Measurements from ENCODE around the gene KIF5C. TPM values are rescaled to one million over a fixed set of nuclear protein-coding genes. Genes with fewer than 3 reads are reported as not detected.
"Not testable (repeated sequence)": the region's sequence is repeated elsewhere in the genome, so short reads cannot be mapped to it uniquely, and the experiment has no call there.

The KIF5C gene
- total RNA-seq, result 1 to 10 TPM; 6.0 to 6.1 TPM

DNA sequence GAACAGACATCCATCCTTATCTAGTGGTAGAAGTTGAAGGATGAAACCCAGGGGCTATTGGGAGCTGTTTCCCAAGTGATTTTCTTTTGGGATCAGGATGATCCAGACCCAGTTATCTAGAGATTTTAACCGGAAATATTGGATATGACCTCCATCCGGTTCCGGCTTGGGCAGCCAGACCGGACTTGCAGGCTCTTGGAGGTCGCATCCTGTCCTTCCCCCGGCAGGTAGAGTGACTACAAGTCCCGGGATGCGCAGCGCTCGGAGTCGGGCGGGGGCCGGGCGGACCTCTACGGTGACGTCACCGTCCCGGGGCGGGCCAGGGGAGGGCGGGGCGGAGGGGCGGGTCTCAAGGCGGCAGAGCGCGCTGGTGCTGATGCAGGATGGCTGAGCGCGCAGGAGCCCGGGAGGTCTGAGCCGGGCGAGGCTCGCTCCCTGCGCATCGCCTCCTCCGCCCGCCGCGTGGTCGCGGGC is at the start of gene KIF5C:
TSS of gene KIF5C (plus strand) at position 360 of the 474 bp plus-strand sequence. CDS start 391 bp downstream, outside the sequence.
- Mint-ChIP-seq H3K4me3 (peak within 1 kb of the TSS; percentile 78), H3K27me3 (peaks cover 41% of the 10 kb centered on the region), H3K4me1 (peaks cover 14% of the 10 kb centered on the region), H3K27ac (peak within 1 kb of the TSS; percentile 77), H3K9me3 (no peaks in the 10 kb centered on the region), H3K36me3 (ENCODE audit: low read depth) (no peaks in the 10 kb centered on the region)
- ChIA-PET POLR2A (no interaction called here), CTCF (interaction anchor here (0.6 to 1.4 kb wide), 3 partner anchors 10 to 1090 kb away, joined by 3 to 4 read pairs (median 3); no protein-coding TSS in a partner anchor)
- DNase-seq, result peak; percentile 88

DNA sequence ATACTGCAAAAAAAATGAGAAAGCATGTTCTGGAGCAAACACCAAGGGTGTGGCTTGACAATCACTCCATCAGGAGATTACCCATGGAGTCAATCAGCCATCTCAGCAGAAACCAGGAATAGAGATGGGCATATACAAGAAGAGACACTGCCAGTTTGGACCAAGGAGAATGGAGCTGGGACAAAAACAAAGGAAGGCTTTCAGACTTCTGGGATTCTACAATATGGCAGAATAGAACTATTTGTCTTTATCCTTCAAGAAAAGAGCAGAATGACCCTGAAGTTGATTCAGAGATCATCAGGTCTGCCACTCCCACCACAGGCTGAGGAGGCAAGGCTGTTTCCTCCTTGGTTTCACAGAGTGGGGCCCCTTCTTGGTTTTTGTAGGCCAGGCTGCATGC is 48.2 kb upstream of the KIF5C start:
- Mint-ChIP-seq H3K27me3 (no peaks in the 10 kb centered on the region), H3K4me1 (no peaks in the 10 kb centered on the region), H3K4me3 (no peak overlapping the region), H3K9me3 (no peaks in the 10 kb centered on the region), H3K27ac (no peak overlapping the region), H3K36me3 (ENCODE audit: low read depth) (no peaks in the 10 kb centered on the region)
- ChIA-PET POLR2A (no interaction called here), CTCF (no interaction called here)
- DNase-seq, result no peak

DNA sequence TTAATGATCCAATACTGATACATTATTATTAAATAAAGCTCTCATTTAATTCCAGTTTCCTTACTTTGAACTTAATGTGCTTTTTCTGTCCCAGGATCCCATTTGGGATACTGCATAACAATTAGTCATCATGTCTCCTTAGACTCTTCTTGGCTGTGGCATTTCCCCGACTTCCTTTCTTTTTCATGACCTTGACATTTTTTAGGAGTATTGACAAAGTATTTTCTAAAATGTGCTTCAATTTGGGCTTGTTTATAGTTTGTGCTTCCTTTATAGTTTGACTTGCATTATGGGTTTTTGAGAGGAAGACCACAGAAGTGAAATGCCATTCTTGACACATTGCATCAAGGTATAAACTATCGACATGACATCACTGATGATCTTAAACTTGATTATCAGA is 46.1 kb upstream of the KIF5C start:
- H3K4me1 Mint-ChIP-seq, result no peaks in the 10 kb centered on the region
- CTCF ChIA-PET, result no interaction called here
- DNase-seq, result no peak
- no peak overlapping the region for H3K27ac Mint-ChIP-seq
- H3K4me3 Mint-ChIP-seq, result no peak overlapping the region
- H3K27me3 Mint-ChIP-seq, result peaks cover 2% of the 10 kb centered on the region
- POLR2A ChIA-PET, result no interaction called here
- H3K9me3 Mint-ChIP-seq, result no peaks in the 10 kb centered on the region
- no peaks in the 10 kb centered on the region for H3K36me3 Mint-ChIP-seq (ENCODE audit: low read depth)

DNA sequence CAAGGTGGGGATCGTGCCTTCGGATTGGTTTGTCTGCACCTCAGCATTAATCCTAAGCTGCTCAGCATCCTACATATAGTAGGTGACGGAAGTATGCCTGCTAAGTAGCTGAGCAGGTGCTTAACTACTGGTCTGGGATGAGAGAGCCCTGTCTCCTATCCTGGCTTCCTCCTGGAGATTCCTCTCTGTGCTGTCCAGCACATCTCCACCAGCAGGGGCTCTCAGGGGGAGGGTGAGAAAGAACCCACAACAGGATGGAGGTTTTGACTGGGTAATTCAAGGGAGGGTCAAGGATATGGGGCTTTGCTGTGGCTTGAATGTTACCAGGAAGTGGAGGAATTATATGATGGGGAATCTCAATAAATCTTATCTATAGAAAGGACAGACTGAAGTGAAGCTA is 45.4 kb upstream of the KIF5C start:
- Mint-ChIP-seq H3K27ac (no peak overlapping the region), H3K9me3 (no peaks in the 10 kb centered on the region), H3K4me1 (no peaks in the 10 kb centered on the region), H3K4me3 (no peak overlapping the region), H3K36me3 (ENCODE audit: low read depth) (no peaks in the 10 kb centered on the region), H3K27me3 (peaks cover 2% of the 10 kb centered on the region)
- POLR2A ChIA-PET, result no interaction called here
- DNase-seq, result no peak
- CTCF ChIA-PET, result no interaction called here

DNA sequence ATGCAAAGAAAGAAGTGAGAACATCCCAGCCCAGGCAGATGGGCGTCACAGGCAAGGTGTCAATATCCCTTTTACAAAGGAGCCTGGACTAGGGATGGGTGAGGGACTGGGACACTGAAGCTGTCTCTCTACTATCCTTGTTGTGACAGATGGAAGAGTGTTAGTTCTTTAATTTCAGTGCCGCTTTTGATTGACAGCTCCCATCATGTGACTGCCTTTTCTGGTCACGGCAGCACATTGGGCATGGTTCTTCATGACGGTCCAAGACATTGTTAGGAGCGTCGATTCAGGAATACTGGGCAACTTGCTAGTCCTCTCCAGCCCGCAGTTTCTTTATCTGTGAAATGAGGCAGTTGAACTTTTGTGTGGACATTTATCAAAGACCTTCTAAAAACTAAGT is 42.4 kb upstream of the KIF5C start:
- no peak for DNase-seq
- no peaks in the 10 kb centered on the region for H3K9me3 Mint-ChIP-seq
- H3K27ac Mint-ChIP-seq, result no peak overlapping the region
- peaks cover 4% of the 10 kb centered on the region for H3K27me3 Mint-ChIP-seq
- H3K36me3 Mint-ChIP-seq (ENCODE audit: low read depth), result no peaks in the 10 kb centered on the region
- POLR2A ChIA-PET, result no interaction called here
- no peaks in the 10 kb centered on the region for H3K4me1 Mint-ChIP-seq
- H3K4me3 Mint-ChIP-seq, result no peak overlapping the region
- CTCF ChIA-PET, result no interaction called here

DNA sequence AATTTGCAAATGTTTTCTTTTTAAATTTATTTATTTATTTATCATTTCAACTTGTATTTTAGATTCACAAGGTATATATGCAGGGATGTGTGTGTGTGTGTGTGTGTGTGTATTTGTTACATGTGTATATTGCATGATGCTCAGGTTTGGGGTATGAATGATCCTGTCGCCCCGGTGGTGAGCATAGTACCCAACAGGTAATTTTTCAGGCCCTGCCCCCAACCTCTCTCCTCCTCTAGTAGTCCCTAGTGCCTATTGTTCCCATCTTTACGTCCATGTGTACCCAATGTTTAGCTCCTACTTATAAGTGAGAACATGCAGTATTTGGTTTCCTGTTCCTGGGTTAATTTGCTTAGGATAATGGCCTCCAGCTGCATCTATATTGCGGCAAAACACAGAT is 33.0 kb upstream of the KIF5C start:
- ChIA-PET CTCF (no interaction called here), POLR2A (no interaction called here)
- H3K27me3 Mint-ChIP-seq, result peaks cover 1% of the 10 kb centered on the region

DNA sequence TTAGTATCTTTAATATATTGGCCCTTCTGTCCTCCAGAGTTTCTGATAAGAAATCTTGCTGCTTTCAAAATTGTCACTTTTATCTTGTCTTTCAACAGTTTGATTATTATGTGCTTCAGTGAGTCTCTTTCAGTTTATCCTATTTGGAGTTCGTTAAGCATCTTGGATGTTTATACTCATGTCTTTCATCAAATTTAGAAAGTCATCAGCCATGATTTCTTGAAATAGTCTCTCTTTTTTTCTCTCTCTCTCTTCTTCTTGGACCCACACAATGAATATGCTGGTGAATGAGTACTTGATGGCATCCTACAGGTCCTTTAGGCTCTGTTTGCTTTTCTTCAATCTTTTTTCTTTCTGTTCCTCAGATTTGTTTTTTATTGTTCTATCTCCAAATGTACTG is 26.9 kb upstream of the KIF5C start:
- DNase-seq, result no peak
- Mint-ChIP-seq H3K4me1 (no peaks in the 10 kb centered on the region), H3K4me3 (no peak overlapping the region), H3K9me3 (peaks cover 5% of the 10 kb centered on the region), H3K27ac (no peak overlapping the region), H3K27me3 (peaks cover 17% of the 10 kb centered on the region), H3K36me3 (ENCODE audit: low read depth) (no peaks in the 10 kb centered on the region)
- ChIA-PET CTCF (no interaction called here), POLR2A (no interaction called here)

More for the DNA sequence above, 33.0 kb upstream of the KIF5C start:
- Mint-ChIP-seq H3K4me1 (no peaks in the 10 kb centered on the region), H3K36me3 (ENCODE audit: low read depth) (no peaks in the 10 kb centered on the region), H3K9me3 (peaks cover 3% of the 10 kb centered on the region), H3K4me3 (no peak overlapping the region), H3K27ac (no peak overlapping the region)
- DNase-seq, result no peak

DNA sequence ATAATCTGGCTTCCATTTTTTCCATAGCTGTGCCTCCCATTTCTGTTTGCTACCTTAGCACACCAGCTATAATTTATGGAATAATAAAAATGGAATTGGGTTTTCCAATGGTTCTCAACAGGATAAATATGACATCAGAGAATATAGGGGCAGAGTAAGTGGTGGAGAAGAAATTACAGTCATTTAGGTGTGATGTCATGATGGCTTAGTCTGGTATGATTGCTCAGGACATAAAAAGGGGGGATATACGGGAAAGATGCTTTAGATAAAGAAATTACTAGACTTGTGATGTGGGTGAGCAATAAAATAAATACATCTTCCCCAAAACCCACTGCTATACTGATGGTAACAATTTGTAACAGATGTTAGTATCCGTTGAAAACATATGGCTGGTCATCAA is 21.6 kb upstream of the KIF5C start:
- Mint-ChIP-seq H3K9me3 (peaks cover under 1% of the 10 kb centered on the region), H3K36me3 (ENCODE audit: low read depth) (no peaks in the 10 kb centered on the region), H3K4me3 (no peak overlapping the region), H3K27me3 (peaks cover 20% of the 10 kb centered on the region), H3K27ac (no peak overlapping the region), H3K4me1 (no peaks in the 10 kb centered on the region)
- ChIA-PET POLR2A (no interaction called here), CTCF (no interaction called here)
- no peak for DNase-seq

DNA sequence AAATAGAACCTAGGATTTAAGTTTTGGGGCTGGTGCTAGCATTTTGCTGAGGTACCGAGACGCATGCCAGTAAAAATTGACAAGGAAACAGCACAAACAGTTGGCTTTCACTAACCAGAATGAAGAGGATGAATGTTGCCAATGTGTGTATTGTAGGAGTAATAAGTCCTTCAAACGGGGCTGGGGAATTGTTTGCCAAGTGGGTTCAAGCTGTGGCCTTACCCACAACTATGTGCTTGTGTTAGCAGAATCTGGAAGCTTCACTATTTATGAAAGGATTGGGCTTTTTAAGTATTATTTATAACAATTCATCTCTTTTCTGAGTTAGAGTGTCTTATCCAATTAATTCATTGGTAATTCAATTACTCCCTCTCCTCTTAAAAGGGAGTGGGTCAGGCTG is 15.0 kb upstream of the KIF5C start:
- CTCF ChIA-PET, result no interaction called here
- Mint-ChIP-seq H3K27ac (no peak overlapping the region), H3K4me3 (no peak overlapping the region), H3K36me3 (ENCODE audit: low read depth) (no peaks in the 10 kb centered on the region), H3K9me3 (no peaks in the 10 kb centered on the region), H3K27me3 (peaks cover 17% of the 10 kb centered on the region), H3K4me1 (no peaks in the 10 kb centered on the region)
- POLR2A ChIA-PET, result no interaction called here
- no peak for DNase-seq

DNA sequence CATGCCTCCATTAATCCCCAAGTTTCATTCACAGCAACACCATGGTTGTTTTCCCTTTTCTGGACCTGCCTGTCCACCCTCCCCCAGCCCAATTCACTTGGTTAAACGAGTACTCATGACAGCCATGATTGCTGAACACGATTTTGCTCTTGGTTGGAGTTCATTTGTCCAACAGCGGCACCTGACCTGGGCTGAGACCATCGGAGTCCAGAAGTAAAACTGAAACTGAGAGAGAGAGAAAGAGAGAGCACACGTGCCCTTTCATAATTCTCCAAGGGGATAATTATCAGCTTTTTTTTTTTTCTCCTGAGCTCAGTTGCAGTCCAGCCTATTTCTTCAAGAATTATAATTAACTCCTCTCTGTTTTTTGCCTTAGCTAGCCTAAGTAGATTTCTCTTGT is 13.7 kb upstream of the KIF5C start:
- Mint-ChIP-seq H3K4me1 (no peaks in the 10 kb centered on the region), H3K36me3 (ENCODE audit: low read depth) (no peaks in the 10 kb centered on the region), H3K9me3 (no peaks in the 10 kb centered on the region), H3K27ac (no peak overlapping the region), H3K27me3 (peaks cover 16% of the 10 kb centered on the region), H3K4me3 (no peak overlapping the region)
- ChIA-PET CTCF (no interaction called here), POLR2A (no interaction called here)
- DNase-seq, result no peak

DNA sequence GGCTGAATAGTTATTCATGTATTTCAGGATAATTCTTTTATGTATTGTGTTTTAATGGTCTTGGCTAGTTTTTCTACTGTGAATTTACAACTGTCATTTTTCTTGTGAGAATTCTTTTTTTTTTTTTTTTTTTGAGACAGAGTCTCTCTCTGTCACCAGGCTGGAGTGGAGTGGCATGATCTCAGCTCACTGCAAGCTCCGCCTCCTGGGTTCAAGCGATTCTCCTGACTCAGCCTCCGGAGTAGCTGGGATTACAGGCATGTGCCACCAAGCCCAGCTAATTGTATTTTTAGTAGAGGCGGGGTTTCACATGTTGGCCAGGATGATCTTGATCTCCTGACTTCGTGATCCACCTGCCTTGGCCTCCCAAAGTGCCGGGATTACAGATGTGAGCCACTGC is 12.5 kb upstream of the KIF5C start:
- H3K27ac Mint-ChIP-seq; H3K4me3 Mint-ChIP-seq; CTCF ChIA-PET; H3K36me3 Mint-ChIP-seq (ENCODE audit: low read depth); H3K9me3 Mint-ChIP-seq; H3K4me1 Mint-ChIP-seq; DNase-seq: not testable (repeated sequence)
- peaks cover 18% of the 10 kb centered on the region for H3K27me3 Mint-ChIP-seq
- POLR2A ChIA-PET, result interaction anchor here (0.6 kb wide), 1 partner anchor 222 kb away, joined by 3 read pairs; no protein-coding TSS in a partner anchor

DNA sequence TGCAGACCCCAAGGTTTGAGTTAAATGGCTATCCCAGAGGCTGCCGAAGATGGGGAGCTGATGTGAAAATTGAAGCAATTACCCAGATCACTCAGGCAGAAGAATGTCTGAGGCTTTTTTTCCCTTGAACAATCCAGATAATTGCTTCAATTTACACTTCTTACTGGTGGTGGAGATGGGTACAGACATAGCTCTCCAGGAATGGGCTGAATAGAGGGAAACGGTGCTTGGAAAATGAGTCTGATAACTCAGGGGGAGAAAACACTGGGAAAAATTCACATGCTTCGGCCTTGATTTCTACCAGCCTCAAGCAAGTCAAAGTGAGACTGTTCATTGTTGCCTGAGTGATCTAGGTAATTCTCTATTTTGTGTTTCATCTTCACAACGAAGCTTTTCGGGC is 9.5 kb upstream of the KIF5C start:
- Mint-ChIP-seq H3K27ac (no peak overlapping the region), H3K36me3 (ENCODE audit: low read depth) (no peaks in the 10 kb centered on the region), H3K4me1 (peaks cover 4% of the 10 kb centered on the region), H3K9me3 (peaks cover 2% of the 10 kb centered on the region), H3K27me3 (peaks cover 34% of the 10 kb centered on the region), H3K4me3 (no peak overlapping the region)
- ChIA-PET POLR2A (no interaction called here), CTCF (no interaction called here)
- no peak for DNase-seq

DNA sequence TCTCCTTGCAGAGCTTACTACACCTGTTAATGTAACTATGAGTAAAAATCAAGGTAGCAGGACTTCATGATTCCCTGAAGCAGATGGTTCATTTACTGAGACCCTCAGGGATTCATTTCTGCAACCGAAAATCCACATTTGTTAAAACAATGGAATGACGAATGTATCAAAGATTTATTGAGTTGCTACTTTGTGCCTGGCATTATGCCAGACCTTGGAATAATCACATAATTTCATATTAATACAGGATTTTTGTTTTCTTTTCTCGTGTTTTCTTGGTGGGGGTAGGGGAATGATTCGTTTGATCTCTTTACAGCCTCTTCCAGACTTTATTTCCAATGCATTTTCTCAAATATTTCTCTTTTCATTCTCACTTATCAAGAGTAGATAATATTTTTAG is 8.9 kb upstream of the KIF5C start:
- H3K4me1 Mint-ChIP-seq, result peaks cover 4% of the 10 kb centered on the region
- no peak overlapping the region for H3K27ac Mint-ChIP-seq
- H3K27me3 Mint-ChIP-seq, result peaks cover 34% of the 10 kb centered on the region
- DNase-seq, result no peak
- ChIA-PET POLR2A (no interaction called here), CTCF (interaction anchor here (0.7 kb wide), 1 partner anchor 305 kb away, joined by 3 read pairs; no protein-coding TSS in a partner anchor)
- no peak overlapping the region for H3K4me3 Mint-ChIP-seq
- H3K9me3 Mint-ChIP-seq, result peaks cover 2% of the 10 kb centered on the region
- no peaks in the 10 kb centered on the region for H3K36me3 Mint-ChIP-seq (ENCODE audit: low read depth)

DNA sequence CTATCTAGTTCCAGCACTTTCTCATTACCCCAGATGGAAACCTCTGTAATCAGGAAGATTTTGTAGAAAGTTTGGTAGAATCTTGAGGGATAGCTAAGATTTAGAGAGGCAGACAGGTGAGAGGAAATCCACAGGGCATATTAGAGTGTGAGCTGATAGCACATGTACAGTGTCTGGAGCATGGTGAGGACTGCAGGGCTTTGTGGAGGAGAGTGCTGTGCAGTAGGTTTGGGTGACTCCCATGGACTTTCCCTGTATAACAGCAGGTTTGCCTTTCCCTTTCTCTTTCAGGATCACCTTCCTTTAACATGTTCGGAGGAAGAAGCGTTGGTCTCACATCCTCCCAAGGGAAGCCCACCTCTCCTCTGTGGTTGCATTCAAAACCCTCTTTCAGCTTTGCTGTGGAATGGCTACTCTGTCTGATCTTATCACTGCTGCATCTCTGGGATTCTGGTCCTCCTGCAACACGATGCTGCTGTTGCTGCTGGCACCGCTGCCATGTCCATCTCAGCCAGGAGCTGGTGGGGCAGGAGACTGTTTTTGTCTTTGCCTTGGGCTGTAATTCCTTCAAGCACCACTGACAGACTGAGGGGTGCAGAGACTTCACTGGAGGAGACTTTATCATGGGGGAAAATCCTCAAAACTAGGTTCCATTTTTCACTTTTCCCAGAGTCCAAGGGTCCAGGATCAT is 7.8 kb upstream of the KIF5C start:
- ChIA-PET POLR2A (no interaction called here), CTCF (no interaction called here)
- Mint-ChIP-seq H3K4me3 (no peak overlapping the region), H3K36me3 (ENCODE audit: low read depth) (no peaks in the 10 kb centered on the region), H3K4me1 (peaks cover 4% of the 10 kb centered on the region), H3K27ac (no peak overlapping the region), H3K27me3 (peaks cover 36% of the 10 kb centered on the region), H3K9me3 (peaks cover 2% of the 10 kb centered on the region)
- DNase-seq, result no peak
